ENCODE results near the gene OR14C36. TPM values are rescaled to one million over a fixed set of nuclear protein-coding genes. Genes with fewer than 3 reads are reported as not detected.

Gene OR14C36
- polyA plus RNA-seq, 3 donors: not detected

DNA sequence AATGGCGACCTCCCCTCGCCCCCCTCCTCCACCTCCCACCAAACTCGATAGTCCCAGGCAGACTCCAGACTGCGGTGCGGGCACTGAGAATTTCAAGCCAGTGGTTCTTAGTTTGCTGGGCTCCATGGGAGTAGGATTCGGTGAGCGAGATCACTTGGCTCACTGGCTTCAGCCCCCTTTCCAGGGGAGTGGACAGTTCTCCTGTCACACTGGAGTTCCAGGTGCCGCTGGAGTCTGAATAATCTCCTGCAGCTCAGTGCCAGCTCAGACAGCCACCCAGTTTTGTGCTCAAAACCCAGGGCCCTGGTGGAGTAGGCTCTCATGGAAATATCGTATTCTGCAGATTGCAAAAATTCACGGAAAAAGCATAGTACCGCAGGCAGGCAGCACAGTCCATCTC, 31.8 kb upstream of the OR14C36 start:
- Mint-ChIP-seq H3K4me1 (no peaks in the 10 kb centered on the region), H3K27me3 (ENCODE audit: low read depth in 3 of 3) (peaks cover 0 to 3% (median 0%) of the 10 kb centered on the region in 3 donors), H3K27ac (no peak overlapping the region), H3K9me3 (peaks cover 10 to 29% (median 22%) of the 10 kb centered on the region in 7 donors), H3K36me3 (no peaks in the 10 kb centered on the region), H3K4me3 (no peak overlapping the region)
- no peak overlapping the region for H2AFZ ChIP-seq (ENCODE audit: insufficient read depth, low read depth, low read length, poor library complexity, severe bottlenecking)
- no peaks in the 10 kb centered on the region for H3K27me3 ChIP-seq (ENCODE audit: control insufficient read depth in 2 of 2, insufficient read depth in 2 of 2, low read length in 2 of 2)
- H3K9ac ChIP-seq (ENCODE audit: insufficient read depth, low read length, poor library complexity, severe bottlenecking): no peak overlapping the region
- H3K4me3 ChIP-seq (replicated peaks in 1 of 3; ENCODE audit: low read depth in 2 of 3, low read length in 3 of 3): no peak overlapping the region
- H4K20me1 ChIP-seq (ENCODE audit: insufficient read depth, low read length): no peaks in the 10 kb centered on the region
- H3K27ac ChIP-seq (ENCODE audit: low read depth in 1 of 2, low read length in 2 of 2): no peak overlapping the region
- intact Hi-C loops (cut with micrococcal nuclease): no loop called here
- H3K79me2 ChIP-seq (ENCODE audit: insufficient read depth, low read length): no peaks in the 10 kb centered on the region
- no peak for DNase-seq
- TF ChIP-seq, protein P1, sequence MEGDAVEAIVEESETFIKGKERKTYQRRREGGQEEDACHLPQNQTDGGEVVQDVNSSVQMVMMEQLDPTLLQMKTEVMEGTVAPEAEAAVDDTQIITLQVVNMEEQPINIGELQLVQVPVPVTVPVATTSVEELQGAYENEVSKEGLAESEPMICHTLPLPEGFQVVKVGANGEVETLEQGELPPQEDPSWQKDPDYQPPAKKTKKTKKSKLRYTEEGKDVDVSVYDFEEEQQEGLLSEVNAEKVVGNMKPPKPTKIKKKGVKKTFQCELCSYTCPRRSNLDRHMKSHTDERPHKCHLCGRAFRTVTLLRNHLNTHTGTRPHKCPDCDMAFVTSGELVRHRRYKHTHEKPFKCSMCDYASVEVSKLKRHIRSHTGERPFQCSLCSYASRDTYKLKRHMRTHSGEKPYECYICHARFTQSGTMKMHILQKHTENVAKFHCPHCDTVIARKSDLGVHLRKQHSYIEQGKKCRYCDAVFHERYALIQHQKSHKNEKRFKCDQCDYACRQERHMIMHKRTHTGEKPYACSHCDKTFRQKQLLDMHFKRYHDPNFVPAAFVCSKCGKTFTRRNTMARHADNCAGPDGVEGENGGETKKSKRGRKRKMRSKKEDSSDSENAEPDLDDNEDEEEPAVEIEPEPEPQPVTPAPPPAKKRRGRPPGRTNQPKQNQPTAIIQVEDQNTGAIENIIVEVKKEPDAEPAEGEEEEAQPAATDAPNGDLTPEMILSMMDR (IDR thresholded peaks at IDR 0.05): no peak
- 96% methylated on average over 4 of the region's 11 CpGs for WGBS (ENCODE audit: insufficient coverage)
- no peaks in the 10 kb centered on the region for H3K4me1 ChIP-seq (ENCODE audit: control insufficient read depth in 1 of 2, insufficient read depth in 2 of 2, low read length in 2 of 2)
- H3K36me3 ChIP-seq (replicated peaks in 1 of 2; ENCODE audit: control insufficient read depth in 1 of 2, insufficient read depth in 2 of 2, low read length in 2 of 2): no peaks in the 10 kb centered on the region
- no peak overlapping the region for H3K4me2 ChIP-seq (replicated peaks; ENCODE audit: extremely low read depth, low read length, poor library complexity, severe bottlenecking)
- peaks cover 14 to 24% of the 10 kb centered on the region in 2 donors for H3K9me3 ChIP-seq (replicated peaks in 1 of 2; ENCODE audit: control insufficient read depth in 1 of 2, insufficient read depth in 1 of 2, low read length in 2 of 2)

DNA sequence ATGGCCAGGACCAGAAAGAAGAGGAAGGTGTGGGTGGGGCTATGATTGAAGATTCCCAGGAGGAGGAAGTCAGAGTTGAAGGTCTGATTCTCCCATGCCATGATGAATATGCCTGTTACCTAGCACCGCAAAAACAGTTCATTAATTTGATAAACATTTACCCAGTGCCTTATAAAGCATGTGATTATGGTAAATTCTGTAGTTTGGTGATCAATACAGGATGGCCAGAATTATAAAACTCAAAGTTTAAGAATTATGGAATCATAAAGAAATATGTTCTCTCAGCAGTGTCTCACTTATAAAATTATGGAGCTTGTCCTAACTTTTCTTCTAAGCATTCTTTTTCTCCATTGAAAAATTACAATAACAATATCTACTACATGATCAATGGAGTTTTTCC, 24.1 kb upstream of the OR14C36 start, which contains the start of gene OR2M7:
Gene OR2M7, minus strand, starts transcription at position 101 of the 400 bp plus-strand sequence. Its CDS starts 0 bp downstream, at position 101.
- Histone ChIP-seq H3K79me2 (ENCODE audit: insufficient read depth, low read length) (no peaks in the 10 kb centered on the region), H4K20me1 (ENCODE audit: insufficient read depth, low read length) (no peaks in the 10 kb centered on the region), H3K9me3 (replicated peaks in 1 of 2; ENCODE audit: control insufficient read depth in 1 of 2, insufficient read depth in 1 of 2, low read length in 2 of 2) (no peaks in the 10 kb centered on the region), H3K27me3 (ENCODE audit: control insufficient read depth in 2 of 2, insufficient read depth in 2 of 2, low read length in 2 of 2) (no peaks in the 10 kb centered on the region), H3K4me1 (ENCODE audit: control insufficient read depth in 1 of 2, insufficient read depth in 2 of 2, low read length in 2 of 2) (no peaks in the 10 kb centered on the region), H3K27ac (ENCODE audit: low read depth in 1 of 2, low read length in 2 of 2) (no peak within 1 kb of the TSS), H3K36me3 (replicated peaks in 1 of 2; ENCODE audit: control insufficient read depth in 1 of 2, insufficient read depth in 2 of 2, low read length in 2 of 2) (no peaks in the 10 kb centered on the region), H2AFZ (ENCODE audit: insufficient read depth, low read depth, low read length, poor library complexity, severe bottlenecking) (no peak within 1 kb of the TSS), H3K4me3 (replicated peaks in 1 of 3; ENCODE audit: low read depth in 2 of 3, low read length in 3 of 3) (no peak within 1 kb of the TSS), H3K9ac (ENCODE audit: insufficient read depth, low read length, poor library complexity, severe bottlenecking) (no peak within 1 kb of the TSS), H3K4me2 (replicated peaks; ENCODE audit: extremely low read depth, low read length, poor library complexity, severe bottlenecking) (no peak within 1 kb of the TSS)
- no peak for DNase-seq
- Mint-ChIP-seq H3K4me3 (no peak within 1 kb of the TSS), H3K27me3 (ENCODE audit: low read depth in 3 of 3) (peaks cover 0 to 2% (median 0%) of the 10 kb centered on the region in 3 donors), H3K9me3 (peaks cover 0 to 7% (median 3%) of the 10 kb centered on the region in 7 donors), H3K27ac (peak within 1 kb of the TSS in 1 of 7 donors; percentile 27), H3K36me3 (no peaks in the 10 kb centered on the region), H3K4me1 (no peaks in the 10 kb centered on the region)
- TF ChIP-seq, protein P1 (IDR thresholded peaks at IDR 0.05): no peak
- intact Hi-C loops (cut with micrococcal nuclease): no loop called here
- WGBS (ENCODE audit: insufficient coverage): no CpG with 5 or more reads among the region's 1 CpG

All from CD14-positive monocyte (primary cell).